IMR-90 (cell line): ENCODE measurements around the gene MUC5AC. TPM values are rescaled to one million over a fixed set of nuclear protein-coding genes. Genes with fewer than 3 reads are reported as not detected.

Experiments used
- ATAC-seq: fragments of 200-7000 bp; cut with Tn5 transposase; 2 replicates; pipeline ENCODE4 v1.9.1; 2020; ENCODE audit warnings: low read depth, mild to moderate bottlenecking, moderate library complexity
- BruUV-seq: library from RNA; stranded (reverse); fragments of 400-500 nt; replicated peaks from 2 replicates; lab custom pipeline; 2021; lab: Mats Ljungman, UMichigan
- CTCF ChIA-PET: fragments of 300-600 bp; formaldehyde crosslinking; extraction: SDS; loops from one replicate; lab custom pipeline; 2021; ENCODE audit warnings: antibody characterized with exemption; lab: Yijun Ruan, JAX
- POLR2A ChIA-PET: fragments of 300-600 bp; sonication (Branson Sonifier 250); formaldehyde crosslinking; loops from one replicate; lab custom pipeline; 2022; ENCODE audit warnings: antibody characterized with exemption; ENCODE audit not compliant: unreplicated experiment; lab: Charles Lee
- DNase-seq: peaks from one replicate; pipeline ENCODE4 v3.0.0; 2013
- H2AFZ ChIP-seq: replicated peaks from 2 replicates; pipeline ENCODE3; 2013; ENCODE audit warnings: low read length, mild to moderate bottlenecking; ENCODE audit not compliant: poor library complexity
- H2AK5ac ChIP-seq: 2 replicates; pipeline ENCODE4 v1.6.1; 2013; ENCODE audit warnings: low read depth, low read length, inconsistent platforms
- H2AK9ac ChIP-seq: replicated peaks from 2 replicates; pipeline ENCODE3; 2013; ENCODE audit warnings: mild to moderate bottlenecking, low read depth, low read length, moderate library complexity; ENCODE audit not compliant: poor library complexity
- H2BK120ac ChIP-seq: 2 replicates; pipeline ENCODE4 v1.6.1; 2013; ENCODE audit warnings: low read depth, low read length, inconsistent platforms
- H2BK15ac ChIP-seq: 3 replicates; pipeline ENCODE4 v1.6.1; 2013; ENCODE audit warnings: low read depth, low read length, inconsistent platforms
- H2BK20ac ChIP-seq: 2 replicates; pipeline ENCODE4 v1.6.1; 2013; ENCODE audit warnings: low read depth, mild to moderate bottlenecking, inconsistent platforms, low read length, moderate library complexity
- H2BK5ac ChIP-seq: 2 replicates; pipeline ENCODE4 v1.6.1; 2013; ENCODE audit warnings: mild to moderate bottlenecking, low read depth, low read length, inconsistent platforms; ENCODE audit not compliant: poor library complexity, severe bottlenecking
- H3K14ac ChIP-seq: replicated peaks from 2 replicates; pipeline ENCODE4 v1.6.1; 2013; ENCODE audit warnings: low read depth, low read length, inconsistent platforms
- H3K18ac ChIP-seq: 2 replicates; pipeline ENCODE4 v1.6.1; 2013; ENCODE audit warnings: low read depth, low read length, control low read depth
- H3K23ac ChIP-seq: 2 replicates; pipeline ENCODE4 v1.6.1; 2013; ENCODE audit warnings: low read depth, low read length, inconsistent platforms
- H3K27ac ChIP-seq: 2 replicates; pipeline ENCODE4 v1.5.1; 2013; ENCODE audit warnings: mild to moderate bottlenecking, control low read depth, low read length; ENCODE audit not compliant: insufficient read depth
- H3K27me3 ChIP-seq: 2 replicates; pipeline ENCODE4 v1.6.1; 2013; ENCODE audit warnings: low read length; ENCODE audit not compliant: control insufficient read depth, insufficient read depth
- H3K36me3 ChIP-seq: 2 replicates; pipeline ENCODE4 v1.6.1; 2013; ENCODE audit warnings: low read length, mixed read lengths; ENCODE audit not compliant: control insufficient read depth, insufficient read depth
- H3K4ac ChIP-seq: 2 replicates; pipeline ENCODE4 v1.6.1; 2013; ENCODE audit warnings: low read depth, low read length, inconsistent platforms
- H3K4me1 ChIP-seq: 2 replicates; pipeline ENCODE4 v1.6.1; 2013; ENCODE audit warnings: low read length, mixed read lengths; ENCODE audit not compliant: control insufficient read depth, insufficient read depth
- H3K4me2 ChIP-seq: 2 replicates; pipeline ENCODE4 v1.6.1; 2013; ENCODE audit warnings: low read depth, mild to moderate bottlenecking, control low read depth, low read length, moderate library complexity
- H3K4me3 ChIP-seq: 2 replicates; pipeline ENCODE4 v1.5.1; 2013; ENCODE audit warnings: low read depth, mild to moderate bottlenecking, control low read depth, low read length, moderate library complexity; ENCODE audit not compliant: insufficient read depth
- H3K56ac ChIP-seq: 2 replicates; pipeline ENCODE4 v1.6.1; 2013; ENCODE audit warnings: low read length, inconsistent platforms; ENCODE audit not compliant: insufficient read depth; ENCODE audit errors: extremely low read depth
- H3K79me1 ChIP-seq, 2 experiments: 2 replicates each; pipeline ENCODE4 v1.6.1; 2013; ENCODE audit warnings: low read length in 2 of 2, inconsistent platforms in 1 of 2, low read depth in 1 of 2
- H3K9ac ChIP-seq: 2 replicates; pipeline ENCODE4 v1.6.1; 2013; ENCODE audit warnings: low read depth, low read length, control low read depth
- H3K9me1 ChIP-seq: 2 replicates; pipeline ENCODE4 v1.6.1; 2013; ENCODE audit warnings: low read length, inconsistent platforms; ENCODE audit not compliant: insufficient read depth
- H3K9me3 ChIP-seq: 2 replicates; pipeline ENCODE4 v1.6.1; 2013; ENCODE audit warnings: low read length; ENCODE audit not compliant: control insufficient read depth, insufficient read depth
- H4K20me1 ChIP-seq: 2 replicates; pipeline ENCODE4 v1.6.1; 2013; ENCODE audit warnings: low read length, inconsistent platforms; ENCODE audit not compliant: insufficient read depth
- H4K5ac ChIP-seq: 2 replicates; pipeline ENCODE4 v1.6.1; 2013; ENCODE audit warnings: mild to moderate bottlenecking, low read depth, low read length, control low read depth
- H4K8ac ChIP-seq, 2 experiments: 2 replicates each; pipeline ENCODE4 v1.6.1; 2013; ENCODE audit warnings: low read depth in 2 of 2, low read length in 2 of 2, control low read depth in 1 of 2, inconsistent platforms in 1 of 2
- H4K91ac ChIP-seq: 2 replicates; pipeline ENCODE4 v1.6.1; 2013; ENCODE audit warnings: low read depth, low read length, inconsistent platforms; ENCODE audit not compliant: insufficient read depth
- BHLHE40 ChIP-seq: fragments of 150-350 bp; IDR thresholded peaks from 2 replicates; pipeline ENCODE4 v1.6.1; 2016; ENCODE audit warnings: mild to moderate bottlenecking, low read depth, low read length
- CEBPB ChIP-seq: IDR thresholded peaks from 2 replicates; pipeline ENCODE4 v1.6.1; 2012; ENCODE audit warnings: low read depth, low read length, improper control_type of control experiment
- CHD1 ChIP-seq: IDR thresholded peaks from 2 replicates; pipeline ENCODE4 v1.6.1; 2012; ENCODE audit warnings: low read depth, low read length, improper control_type of control experiment
- FOS ChIP-seq: fragments of 150-350 bp; IDR thresholded peaks from 2 replicates; pipeline ENCODE4 v1.6.1; 2016; ENCODE audit warnings: low read depth, low read length
- MAFK ChIP-seq: IDR thresholded peaks from 2 replicates; pipeline ENCODE4 v1.6.1; 2012; ENCODE audit warnings: low read depth, low read length, improper control_type of control experiment
- MXI1 ChIP-seq: IDR thresholded peaks from 2 replicates; pipeline ENCODE4 v1.6.1; 2012; ENCODE audit warnings: low read depth, mild to moderate bottlenecking, low read length, moderate library complexity, borderline replicate concordance
- NFE2L2 ChIP-seq: fragments of 150-350 bp; IDR thresholded peaks from 2 replicates; pipeline ENCODE4 v1.6.1; 2016; ENCODE audit warnings: low read depth, mild to moderate bottlenecking, low read length
- POLR2A ChIP-seq: IDR thresholded peaks from 2 replicates; pipeline ENCODE4 v1.6.1; 2012; ENCODE audit warnings: mild to moderate bottlenecking, low read depth, low read length
- RAD21 ChIP-seq: IDR thresholded peaks from 2 replicates; pipeline ENCODE4 v1.6.1; 2012; ENCODE audit warnings: low read length, improper control_type of control experiment
- RCOR1 ChIP-seq: IDR thresholded peaks from 2 replicates; pipeline ENCODE4 v1.6.1; 2012; ENCODE audit warnings: mild to moderate bottlenecking, low read length, improper control_type of control experiment; ENCODE audit not compliant: insufficient replicate concordance
- RFX5 ChIP-seq: IDR thresholded peaks from 2 replicates; pipeline ENCODE4 v1.8.0; 2012; ENCODE audit warnings: low read depth, mild to moderate bottlenecking, low read length, moderate library complexity
- SMC3 ChIP-seq: fragments of 150-350 bp; IDR thresholded peaks from 2 replicates; pipeline ENCODE4 v1.6.1; 2016; ENCODE audit warnings: low read depth, mild to moderate bottlenecking, antibody characterized with exemption, low read length, moderate library complexity
- WGBS, 2 experiments: methylation state at CpG; one replicate each; pipeline versions ENCODE4 v1.1.5 to v1.1.7; 2013; ENCODE audit warnings: missing lambda C conversion rate in 2 of 2; ENCODE audit not compliant: insufficient read length in 1 of 2; ENCODE audit errors: extremely low coverage in 2 of 2; 5-methylcytosine and 5-hydroxymethylcytosine counted together
- dilution Hi-C: fragments of 300-500 bp; cut with HindIII; formaldehyde crosslinking; loops from one replicate; pipeline ENCODE4 v1.14.3; 2018; ENCODE audit warnings: low sequenced_read_pairs; ENCODE audit not compliant: unreplicated experiment
- in situ Hi-C: fragments of 300-500 bp; cut with MboI; formaldehyde crosslinking; loops from 3 replicates; pipeline ENCODE4 v1.14.3; 2019; ENCODE audit warnings: low sequenced_read_pairs, inconsistent platforms, mixed read lengths
- intact Hi-C: fragments of 100-400 bp; cut with micrococcal nuclease; formaldehyde crosslinking; loops from 2 replicates; pipeline ENCODE4 v1.10.0; 2022
- polyA plus RNA-seq, 3 experiments: library from polyadenylated mRNA; depleted of rRNA; stranded (reverse); fragments of >200 nt; gene quantifications; 2 replicates each; pipeline ENCODE4 v1.2.3, GENCODE V29; 2012; ENCODE audit warnings: low replicate concordance in 1 of 3
- total RNA-seq: library from RNA; depleted of rRNA; stranded (reverse); fragments of >200 nt; gene quantifications from 2 replicates; pipeline ENCODE4 v1.2.3, GENCODE V29; 2012
- TF ChIP-seq, protein P1 (sequence below): fragments of 150-350 bp; IDR thresholded peaks from 2 replicates; pipeline ENCODE4 v1.6.1; 2016; ENCODE audit warnings: low read depth, mild to moderate bottlenecking, low read length, moderate library complexity, borderline replicate concordance
- TF ChIP-seq, protein P2 (sequence below): fragments of 150-350 bp; IDR thresholded peaks from 2 replicates; pipeline ENCODE4 v1.6.1; 2017; ENCODE audit warnings: mild to moderate bottlenecking, antibody characterized with exemption, low read length, low read depth
- TF ChIP-seq, protein P3 (sequence below): conservative IDR thresholded peaks from 2 replicates; pipeline ENCODE4 v1.5.1; 2012; ENCODE audit warnings: mild to moderate bottlenecking, low read depth, low read length, improper control_type of control experiment

Gene MUC5AC
- total and polyA plus RNA-seq, 2 of the 4 experiments (the other 2 are of a cell fraction), result 0.02 TPM; not detected in 1

DNA sequence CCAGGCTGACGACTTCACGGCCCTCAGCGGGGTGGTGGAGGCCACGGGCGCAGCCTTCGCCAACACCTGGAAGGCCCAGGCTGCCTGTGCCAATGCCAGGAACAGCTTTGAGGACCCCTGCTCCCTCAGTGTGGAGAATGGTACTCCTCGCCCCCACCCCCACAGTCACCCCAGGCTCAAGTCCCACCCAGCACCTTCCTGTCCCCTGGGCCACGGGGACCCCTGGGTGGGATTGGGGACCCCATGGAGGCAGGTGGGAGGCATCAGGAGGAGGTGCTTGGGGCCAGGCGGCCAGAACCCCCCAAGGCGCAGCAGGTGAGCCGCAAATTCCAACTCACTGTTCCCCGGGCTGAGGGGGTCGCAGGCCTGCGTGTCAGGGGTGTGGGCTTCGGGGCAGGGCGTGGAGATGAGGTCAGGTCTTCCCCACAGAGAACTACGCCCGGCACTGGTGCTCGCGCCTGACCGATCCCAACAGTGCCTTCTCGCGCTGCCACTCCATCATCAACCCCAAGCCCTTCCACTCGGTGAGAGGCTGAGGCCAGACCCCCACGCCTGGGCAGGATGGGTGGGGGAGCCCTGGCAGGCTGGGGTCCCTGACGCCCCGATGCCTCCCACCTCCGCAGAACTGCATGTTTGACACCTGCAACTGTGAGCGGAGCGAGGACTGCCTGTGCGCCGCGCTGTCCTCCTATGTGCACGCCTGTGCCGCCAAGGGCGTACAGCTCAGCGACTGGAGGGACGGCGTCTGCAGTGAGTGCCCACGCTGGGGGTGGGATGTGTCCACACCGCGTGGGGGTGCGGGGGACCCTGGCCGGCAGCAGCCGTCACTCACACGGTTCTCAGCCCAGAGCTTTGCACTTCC, 74.5 kb downstream of the MUC5AC start:
- ChIA-PET CTCF (no interaction called here), POLR2A (no interaction called here)
- Histone ChIP-seq H3K14ac (no peak overlapping the region), H2AFZ (no peak overlapping the region), H3K23ac (no peak overlapping the region), H3K4me1 (no peaks in the 10 kb centered on the region), H3K4me3 (no peak overlapping the region), H3K27ac (no peak overlapping the region), H2BK20ac (no peak overlapping the region), H3K36me3 (no peaks in the 10 kb centered on the region), H2BK15ac (no peak overlapping the region), H4K8ac (no peak overlapping the region), H3K4ac (no peak overlapping the region), H3K9me1 (no peaks in the 10 kb centered on the region), H4K5ac (no peak overlapping the region), H4K91ac (no peak overlapping the region), H3K18ac (no peak overlapping the region), H3K79me1 (no peaks in the 10 kb centered on the region), H3K27me3 (no peaks in the 10 kb centered on the region; the same call in 1 of the 2 replicates), H3K9ac (no peak overlapping the region), H2AK9ac (no peak overlapping the region), H4K20me1 (no peaks in the 10 kb centered on the region; the same call in 1 of the 2 replicates), H3K9me3 (no peaks in the 10 kb centered on the region), H3K4me2 (no peak overlapping the region), H2BK120ac (no peak overlapping the region), H2AK5ac (no peak overlapping the region), H3K56ac (no peak overlapping the region), H2BK5ac (no peak overlapping the region)
- ATAC-seq (no peak), DNase-seq (no peak)
- in situ Hi-C loops (no loop called here), dilution Hi-C loops (no loop called here), intact Hi-C loops (no loop called here)
- 80% methylated on average over 16 of the region's 46 CpGs; no CpG with 5 or more reads in 1 of the 2 experiments for WGBS, 2 experiments
- BruUV-seq, result no TSS peak
- TF ChIP-seq MXI1 (no peak), CHD1 (no peak), RCOR1 (no peak), RAD21 (no peak), FOS (no peak), MAFK (no peak), BHLHE40 (no peak), CEBPB (no peak), RFX5 (no peak), SMC3 (no peak), NFE2L2 (no peak), POLR2A (no peak)
- TF ChIP-seq, protein P1, sequence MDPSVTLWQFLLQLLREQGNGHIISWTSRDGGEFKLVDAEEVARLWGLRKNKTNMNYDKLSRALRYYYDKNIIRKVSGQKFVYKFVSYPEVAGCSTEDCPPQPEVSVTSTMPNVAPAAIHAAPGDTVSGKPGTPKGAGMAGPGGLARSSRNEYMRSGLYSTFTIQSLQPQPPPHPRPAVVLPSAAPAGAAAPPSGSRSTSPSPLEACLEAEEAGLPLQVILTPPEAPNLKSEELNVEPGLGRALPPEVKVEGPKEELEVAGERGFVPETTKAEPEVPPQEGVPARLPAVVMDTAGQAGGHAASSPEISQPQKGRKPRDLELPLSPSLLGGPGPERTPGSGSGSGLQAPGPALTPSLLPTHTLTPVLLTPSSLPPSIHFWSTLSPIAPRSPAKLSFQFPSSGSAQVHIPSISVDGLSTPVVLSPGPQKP, result no peak
- TF ChIP-seq, protein P2, sequence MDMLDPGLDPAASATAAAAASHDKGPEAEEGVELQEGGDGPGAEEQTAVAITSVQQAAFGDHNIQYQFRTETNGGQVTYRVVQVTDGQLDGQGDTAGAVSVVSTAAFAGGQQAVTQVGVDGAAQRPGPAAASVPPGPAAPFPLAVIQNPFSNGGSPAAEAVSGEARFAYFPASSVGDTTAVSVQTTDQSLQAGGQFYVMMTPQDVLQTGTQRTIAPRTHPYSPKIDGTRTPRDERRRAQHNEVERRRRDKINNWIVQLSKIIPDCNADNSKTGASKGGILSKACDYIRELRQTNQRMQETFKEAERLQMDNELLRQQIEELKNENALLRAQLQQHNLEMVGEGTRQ, result no peak
- TF ChIP-seq, protein P3, sequence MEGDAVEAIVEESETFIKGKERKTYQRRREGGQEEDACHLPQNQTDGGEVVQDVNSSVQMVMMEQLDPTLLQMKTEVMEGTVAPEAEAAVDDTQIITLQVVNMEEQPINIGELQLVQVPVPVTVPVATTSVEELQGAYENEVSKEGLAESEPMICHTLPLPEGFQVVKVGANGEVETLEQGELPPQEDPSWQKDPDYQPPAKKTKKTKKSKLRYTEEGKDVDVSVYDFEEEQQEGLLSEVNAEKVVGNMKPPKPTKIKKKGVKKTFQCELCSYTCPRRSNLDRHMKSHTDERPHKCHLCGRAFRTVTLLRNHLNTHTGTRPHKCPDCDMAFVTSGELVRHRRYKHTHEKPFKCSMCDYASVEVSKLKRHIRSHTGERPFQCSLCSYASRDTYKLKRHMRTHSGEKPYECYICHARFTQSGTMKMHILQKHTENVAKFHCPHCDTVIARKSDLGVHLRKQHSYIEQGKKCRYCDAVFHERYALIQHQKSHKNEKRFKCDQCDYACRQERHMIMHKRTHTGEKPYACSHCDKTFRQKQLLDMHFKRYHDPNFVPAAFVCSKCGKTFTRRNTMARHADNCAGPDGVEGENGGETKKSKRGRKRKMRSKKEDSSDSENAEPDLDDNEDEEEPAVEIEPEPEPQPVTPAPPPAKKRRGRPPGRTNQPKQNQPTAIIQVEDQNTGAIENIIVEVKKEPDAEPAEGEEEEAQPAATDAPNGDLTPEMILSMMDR, result no peak
